Gastroesophageal sphincter (tissue), 3 donors: Measurements from ENCODE around the gene ADAMTS3.

Source experiments
- EP300 ChIP-seq: sonication (generic); formaldehyde crosslinking; IDR thresholded peaks from one replicate; pipeline ENCODE4 v1.6.1; 2017; ENCODE audit warnings: antibody characterized with exemption, mild to moderate bottlenecking
- POLR2A ChIP-seq, 2 donors: fragments of 450-650 bp; IDR thresholded peaks; one replicate each; pipeline ENCODE4 v1.6.1; 2017; ENCODE audit warnings: antibody characterized with exemption in 2 of 2, mild to moderate bottlenecking in 2 of 2, moderate library complexity in 1 of 2
- POLR2AphosphoS5 ChIP-seq: sonication (generic); formaldehyde crosslinking; IDR thresholded peaks from one replicate; pipeline ENCODE4 v1.6.1; 2017; ENCODE audit warnings: antibody characterized with exemption
- TF ChIP-seq, protein P1 (sequence below), 4 experiments: fragments of 200-600 bp in 2 of 4; fragments of 450-650 bp in 2 of 4; sonication (generic) in 1 of 4; IDR thresholded peaks; one replicate each; pipeline ENCODE4 v1.5.1; 2017 to 2019; ENCODE audit warnings: antibody characterized with exemption in 4 of 4, mild to moderate bottlenecking in 2 of 4, moderate library complexity in 2 of 4

DNA sequence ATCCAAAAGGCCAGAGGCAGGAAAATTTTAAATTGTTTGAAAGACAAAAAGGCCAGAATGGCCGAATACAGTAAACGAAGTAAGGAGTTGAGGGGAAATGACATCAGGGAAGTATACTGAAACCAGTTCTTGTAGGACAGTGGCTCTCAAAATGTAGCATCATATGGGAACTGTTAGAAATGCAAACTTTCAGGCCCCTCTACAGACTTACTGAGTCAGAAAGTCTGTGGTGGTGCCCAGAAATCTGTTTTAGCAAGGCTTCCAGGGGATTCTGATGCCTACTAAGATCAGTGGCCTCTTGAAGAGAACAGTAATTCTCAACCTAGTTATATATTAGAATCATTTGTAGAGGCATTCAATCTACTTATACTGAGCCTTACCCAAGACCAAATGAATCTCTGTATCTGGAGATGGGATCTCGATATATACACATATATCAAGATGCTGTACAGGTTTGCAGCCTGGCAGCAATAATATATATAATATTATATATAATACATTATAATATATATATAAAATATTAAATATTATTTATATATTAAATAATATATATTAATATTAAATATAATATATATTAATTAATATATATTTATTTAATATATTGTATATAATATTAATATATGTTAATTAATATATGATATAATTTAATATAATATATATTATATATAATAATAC lies 39.7 kb downstream of the ADAMTS3 start:
- TF ChIP-seq POLR2A (IDR thresholded peaks at IDR 0.05): no peak
- TF ChIP-seq, protein P1, sequence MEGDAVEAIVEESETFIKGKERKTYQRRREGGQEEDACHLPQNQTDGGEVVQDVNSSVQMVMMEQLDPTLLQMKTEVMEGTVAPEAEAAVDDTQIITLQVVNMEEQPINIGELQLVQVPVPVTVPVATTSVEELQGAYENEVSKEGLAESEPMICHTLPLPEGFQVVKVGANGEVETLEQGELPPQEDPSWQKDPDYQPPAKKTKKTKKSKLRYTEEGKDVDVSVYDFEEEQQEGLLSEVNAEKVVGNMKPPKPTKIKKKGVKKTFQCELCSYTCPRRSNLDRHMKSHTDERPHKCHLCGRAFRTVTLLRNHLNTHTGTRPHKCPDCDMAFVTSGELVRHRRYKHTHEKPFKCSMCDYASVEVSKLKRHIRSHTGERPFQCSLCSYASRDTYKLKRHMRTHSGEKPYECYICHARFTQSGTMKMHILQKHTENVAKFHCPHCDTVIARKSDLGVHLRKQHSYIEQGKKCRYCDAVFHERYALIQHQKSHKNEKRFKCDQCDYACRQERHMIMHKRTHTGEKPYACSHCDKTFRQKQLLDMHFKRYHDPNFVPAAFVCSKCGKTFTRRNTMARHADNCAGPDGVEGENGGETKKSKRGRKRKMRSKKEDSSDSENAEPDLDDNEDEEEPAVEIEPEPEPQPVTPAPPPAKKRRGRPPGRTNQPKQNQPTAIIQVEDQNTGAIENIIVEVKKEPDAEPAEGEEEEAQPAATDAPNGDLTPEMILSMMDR (IDR thresholded peaks at IDR 0.05): no peak
- no peak for TF ChIP-seq EP300
- TF ChIP-seq POLR2AphosphoS5: no peak
